GM20000 (cell line): ENCODE results near the gene HNRNPA1.

Experiments
- DNase-seq: peaks from one replicate; pipeline ENCODE4 v3.0.0; 2012; ENCODE audit warnings: low spot score
- CTCF ChIP-seq: IDR thresholded peaks from 2 replicates; pipeline ENCODE4 v1.5.1; 2012; ENCODE audit warnings: mild to moderate bottlenecking, control low read depth; ENCODE audit errors: extremely low read depth, missing control alignments

HNRNPA1 gene

GRCh38 chr12:54246011-54246641, 34.4 kb upstream of the HNRNPA1 start:
- TF ChIP-seq CTCF: no peak

GRCh38 chr12:54249489-54249888, 31.0 kb upstream of the HNRNPA1 start:
- TF ChIP-seq CTCF: no peak
- DNase-seq: no peak

More at GRCh38 chr12:54246011-54246641, 34.4 kb upstream of the HNRNPA1 start:
- DNase-seq: no peak

GRCh38 chr12:54251667-54252284, 28.8 kb upstream of the HNRNPA1 start:
- TF ChIP-seq CTCF: peak; percentile 48
- DNase-seq: peak; percentile 65

- TF ChIP-seq CTCF: no peak
- no peak for DNase-seq
These were observed 27.3 kb upstream of the HNRNPA1 start for GRCh38 chr12:54253240-54253639.

- TF ChIP-seq CTCF: no peak
- no peak for DNase-seq
These were observed 23.2 kb upstream of the HNRNPA1 start for GRCh38 chr12:54257332-54257731.

- no peak for DNase-seq
- TF ChIP-seq CTCF: no peak
These were observed 22.3 kb upstream of the HNRNPA1 start for GRCh38 chr12:54258201-54258681.

- TF ChIP-seq CTCF: no peak
- peak; percentile 79 for DNase-seq
These were observed 21.1 kb upstream of the HNRNPA1 start for GRCh38 chr12:54259194-54260011.
